OCI-LY1 (cell line): ENCODE results near the gene ANK3.

Experiments used
- H2AFZ ChIP-seq: fragments of 200-600 bp; sonication (generic), shearing (Covaris generic); 2 replicates; pipeline ENCODE4 v1.6.0; 2014; ENCODE audit warnings: antibody characterized with exemption, mild to moderate bottlenecking, low read length
- H3F3A ChIP-seq: fragments of 200-600 bp; sonication (generic), shearing (Covaris generic); 2 replicates; pipeline ENCODE4 v1.6.0; 2014; ENCODE audit warnings: mild to moderate bottlenecking, antibody characterized with exemption, low read length, moderate library complexity; ENCODE audit not compliant: insufficient read depth
- H3K27ac ChIP-seq: fragments of 200-600 bp; sonication (generic); 2 replicates; pipeline ENCODE4 v1.5.1; 2014; ENCODE audit warnings: low read length, mixed run types, mild to moderate bottlenecking, low read depth; ENCODE audit not compliant: poor library complexity, severe bottlenecking
- H3K27me3 ChIP-seq: fragments of 200-600 bp; sonication (generic); 2 replicates; pipeline ENCODE4 v1.6.0; 2014; ENCODE audit warnings: antibody characterized with exemption, mild to moderate bottlenecking, low read length, moderate library complexity; ENCODE audit not compliant: insufficient read depth
- H3K36me3 ChIP-seq: fragments of 200-600 bp; sonication (generic); 2 replicates; pipeline ENCODE4 v1.6.1; 2014; ENCODE audit warnings: mild to moderate bottlenecking, antibody characterized with exemption, low read length, moderate library complexity, mixed read lengths; ENCODE audit not compliant: insufficient read depth
- H3K4me1 ChIP-seq: fragments of 200-600 bp; sonication (generic); 2 replicates; pipeline ENCODE4 v1.5.1; 2014; ENCODE audit warnings: mild to moderate bottlenecking, low read length, moderate library complexity; ENCODE audit not compliant: insufficient read depth, severe bottlenecking
- H3K4me2 ChIP-seq: fragments of 200-600 bp; sonication (generic), shearing (Covaris generic); 2 replicates; pipeline ENCODE4 v1.6.1; 2014; ENCODE audit warnings: low read length
- H3K4me3 ChIP-seq: fragments of 200-600 bp; sonication (generic); 2 replicates; pipeline ENCODE4 v1.5.1; 2014; ENCODE audit warnings: low read length, low read depth, mild to moderate bottlenecking, mixed read lengths; ENCODE audit not compliant: poor library complexity, severe bottlenecking
- H3K79me2 ChIP-seq: fragments of 200-600 bp; shearing (Covaris generic); 2 replicates; pipeline ENCODE4 v1.6.1; 2016; ENCODE audit warnings: mixed run types, low read length, mixed read lengths; ENCODE audit not compliant: insufficient read depth
- H3K9ac ChIP-seq: fragments of 200-600 bp; sonication (generic), shearing (Covaris generic); 2 replicates; pipeline ENCODE4 v1.6.1; 2014; ENCODE audit warnings: mild to moderate bottlenecking, low read length, mixed read lengths
- H3K9me2 ChIP-seq: fragments of 200-600 bp; sonication (generic), shearing (Covaris generic); 2 replicates; pipeline ENCODE4 v1.6.1; 2014; ENCODE audit warnings: low read depth, mild to moderate bottlenecking, low read length, mixed read lengths
- H3K9me3 ChIP-seq: fragments of 200-600 bp; shearing (Covaris generic); 2 replicates; pipeline ENCODE4 v1.6.1; 2014; ENCODE audit warnings: low read length, mixed read lengths
- H4K20me1 ChIP-seq: fragments of 200-600 bp; sonication (generic), shearing (Covaris generic); 2 replicates; pipeline ENCODE4 v1.6.0; 2016; ENCODE audit warnings: mild to moderate bottlenecking, low read length; ENCODE audit not compliant: insufficient read depth
- CTCF ChIP-seq: fragments of 200-600 bp; sonication (generic), shearing (Covaris generic); IDR thresholded peaks from 2 replicates; pipeline ENCODE4 v1.5.1; 2017; ENCODE audit warnings: mild to moderate bottlenecking, antibody characterized with exemption, low read length, moderate library complexity, mixed read lengths
- EZH2 ChIP-seq: fragments of 200-600 bp; sonication (generic), shearing (Covaris generic); IDR thresholded peaks from 2 replicates; pipeline ENCODE4 v1.8.0; 2017; ENCODE audit warnings: borderline replicate concordance, mixed run types, mild to moderate bottlenecking, antibody characterized with exemption, low read length, moderate library complexity, mixed read lengths

The ANK3 gene

GRCh38 chr10:60267802-60268201 lies 121.9 kb downstream of the ANK3 start:
- H4K20me1 ChIP-seq, result no peaks in the 10 kb centered on the region
- H3K9ac ChIP-seq, result peak overlapping the region; percentile 47
- no peaks in the 10 kb centered on the region for H3K27me3 ChIP-seq
- no peaks in the 10 kb centered on the region for H3F3A ChIP-seq
- no peaks in the 10 kb centered on the region for H3K9me2 ChIP-seq
- no peaks in the 10 kb centered on the region for H3K79me2 ChIP-seq
- peak overlapping the region; percentile 55 for H3K4me2 ChIP-seq
- H3K4me1 ChIP-seq, result peaks cover 61% of the 10 kb centered on the region
- H3K27ac ChIP-seq, result peak overlapping the region; percentile 80
- peaks cover 4% of the 10 kb centered on the region; the same call in 1 of the 2 replicates for H3K9me3 ChIP-seq
- H3K36me3 ChIP-seq, result peaks cover 17% of the 10 kb centered on the region
- TF ChIP-seq EZH2 (no peak), CTCF (no peak)
- H2AFZ ChIP-seq, result peak overlapping the region; percentile 84
- H3K4me3 ChIP-seq, result no peak overlapping the region

GRCh38 chr10:60266513-60266912 lies 123.2 kb downstream of the ANK3 start:
- Histone ChIP-seq H4K20me1 (no peaks in the 10 kb centered on the region), H3K36me3 (peaks cover 24% of the 10 kb centered on the region), H3K9ac (peak overlapping the region; percentile 13; the same call in 1 of the 2 replicates), H3K27me3 (no peaks in the 10 kb centered on the region), H3K4me2 (peak overlapping the region; percentile 55), H3K9me3 (no peaks in the 10 kb centered on the region), H3F3A (no peaks in the 10 kb centered on the region), H3K27ac (peak overlapping the region; percentile 80), H3K4me3 (no peak overlapping the region), H3K79me2 (no peaks in the 10 kb centered on the region), H2AFZ (peak overlapping the region; percentile 43; the same call in 1 of the 2 replicates), H3K4me1 (peaks cover 52% of the 10 kb centered on the region), H3K9me2 (no peaks in the 10 kb centered on the region)
- TF ChIP-seq EZH2, result no peak
- no peak for TF ChIP-seq CTCF

- no peaks in the 10 kb centered on the region for H3F3A ChIP-seq
- H3K4me3 ChIP-seq, result no peak overlapping the region
- H4K20me1 ChIP-seq, result no peaks in the 10 kb centered on the region
- H3K27ac ChIP-seq, result no peak overlapping the region
- H3K27me3 ChIP-seq, result no peaks in the 10 kb centered on the region
- H3K79me2 ChIP-seq, result no peaks in the 10 kb centered on the region
- peaks cover 43% of the 10 kb centered on the region for H3K36me3 ChIP-seq
- TF ChIP-seq EZH2 (no peak), CTCF (no peak)
- H3K4me1 ChIP-seq, result peaks cover 26% of the 10 kb centered on the region
- H3K4me2 ChIP-seq, result no peak overlapping the region
- no peaks in the 10 kb centered on the region for H3K9me2 ChIP-seq
- H3K9me3 ChIP-seq, result no peaks in the 10 kb centered on the region
- no peak overlapping the region for H3K9ac ChIP-seq
- H2AFZ ChIP-seq, result no peak overlapping the region
Measured at GRCh38 chr10:60262647-60263126, 127.0 kb downstream of the ANK3 start.
